DMS114 treated with DMSO at 0.1 percent for 48 hours (cell line): ENCODE data around the gene LRTM2.

Experiments used
- DNase-seq: peaks from one replicate; lab custom pipeline; 2025; ENCODE audit not compliant: unreplicated experiment; lab: John Stamatoyannopoulos, UW

Gene LRTM2

GRCh38 chr12:1882850-1883470, 62.6 kb downstream of the LRTM2 start:
- no peak for DNase-seq

GRCh38 chr12:1883513-1883912, 63.1 kb downstream of the LRTM2 start:
- no peak for DNase-seq

GRCh38 chr12:1884651-1885050, 64.3 kb downstream of the LRTM2 start:
- no peak for DNase-seq

- DNase-seq = no peak
These were observed 64.8 kb downstream of the LRTM2 start for GRCh38 chr12:1885082-1885596.

- DNase-seq = no peak
These were observed 65.4 kb downstream of the LRTM2 start for GRCh38 chr12:1885599-1886245.
